SH-SY5Y (cell line): ENCODE measurements around the gene RABL6.

Experiments used
- GATA2 ChIP-seq: IDR thresholded peaks from 2 replicates; pipeline ENCODE4 v1.6.1; 2011; ENCODE audit warnings: mild to moderate bottlenecking, low read depth, low read length
- GATA3 ChIP-seq: IDR thresholded peaks from 2 replicates; pipeline ENCODE4 v1.6.1; 2011; ENCODE audit warnings: low read depth, mild to moderate bottlenecking, low read length, moderate library complexity

- TF ChIP-seq GATA2 = no peak
- TF ChIP-seq GATA3 = no peak
Observed at GRCh38 chr9:136759001-136759400, 48.7 kb upstream of the RABL6 start.
